GM21529 (cell line): ENCODE results near the gene MRPL38.
"Not testable (repeated sequence)": the region's sequence is repeated elsewhere in the genome, so short reads cannot be mapped to it uniquely, and the experiment has no call there.

ENCODE experiments used
- ATAC-seq: cut with Tn5 transposase; IDR thresholded peaks from one replicate; pipeline ENCODE4 v1.9.1; 2021; ENCODE audit not compliant: unreplicated experiment

MRPL38 gene

GRCh38 chr17:75897160-75898019 is 7.3 kb downstream of the MRPL38 start:
- ATAC-seq = no peak

- ATAC-seq = peak; percentile 59
Observed at GRCh38 chr17:75896415-75897159, 8.1 kb downstream of the MRPL38 start, which contains the start of gene TRIM65. Gene TRIM65, minus strand, starts transcription at chr17:75896951. Its CDS starts 14 bp downstream, at chr17:75896937.

GRCh38 chr17:75895370-75896155 is 9.1 kb downstream of the MRPL38 start:
- ATAC-seq = no peak

GRCh38 chr17:75894049-75894733 is 10.5 kb downstream of the MRPL38 start:
- no peak for ATAC-seq

GRCh38 chr17:75893305-75894048 is 11.2 kb downstream of the MRPL38 start:
- ATAC-seq = no peak

- no peak for ATAC-seq
Observed at GRCh38 chr17:75892556-75893224, 12.0 kb downstream of the MRPL38 start.

- no peak for ATAC-seq
Observed at GRCh38 chr17:75891605-75892555, 12.8 kb downstream of the MRPL38 start.

GRCh38 chr17:75891022-75891604 is 13.6 kb downstream of the MRPL38 start:
- no peak for ATAC-seq

GRCh38 chr17:75889454-75889853 is 15.2 kb downstream of the MRPL38 start:
- no peak for ATAC-seq

GRCh38 chr17:75888484-75888883 is 16.2 kb downstream of the MRPL38 start:
- ATAC-seq = no peak

- not testable (repeated sequence) for ATAC-seq
Observed at GRCh38 chr17:75885860-75886259, 18.8 kb downstream of the MRPL38 start.

- no peak for ATAC-seq
Observed at GRCh38 chr17:75885431-75885830, 19.3 kb downstream of the MRPL38 start.

GRCh38 chr17:75881678-75882454 is 22.8 kb downstream of the MRPL38 start:
- ATAC-seq = no peak

GRCh38 chr17:75880266-75880665 is 24.4 kb downstream of the MRPL38 start:
- no peak for ATAC-seq

- no peak for ATAC-seq
Observed at GRCh38 chr17:75878174-75878998, 26.3 kb downstream of the MRPL38 start, which contains the start of gene TRIM47. Gene TRIM47, minus strand, starts transcription at chr17:75878581. Its CDS starts 33 bp downstream, at chr17:75878548.

GRCh38 chr17:75877752-75878173 is 26.9 kb downstream of the MRPL38 start:
- no peak for ATAC-seq
